Measurements from ENCODE around the gene EYA2.

DNA sequence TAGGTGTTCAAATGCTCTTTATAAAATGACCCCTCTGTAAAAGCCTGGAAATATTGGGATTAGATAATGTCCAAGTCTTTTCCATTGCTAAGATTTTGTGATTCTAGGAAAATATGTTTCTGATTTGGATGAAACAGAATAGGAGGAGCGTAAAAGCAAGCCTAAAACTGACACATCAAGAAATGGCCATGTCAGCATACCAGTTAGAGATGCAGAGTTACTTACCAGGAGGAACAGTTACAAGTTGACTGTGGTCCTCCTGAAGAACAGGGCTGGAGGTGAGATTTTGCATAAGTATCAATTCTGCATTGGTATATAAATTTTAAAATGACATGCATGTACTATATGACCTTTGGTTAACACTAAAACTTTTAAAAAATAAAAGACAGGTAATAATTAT is 35.3 kb downstream of the EYA2 start:
- no peak for TF ChIP-seq ZNF274 (IDR thresholded peaks at IDR 0.05; ENCODE audit: low read depth, low read length)
- no peak for TF ChIP-seq SUZ12 (IDR thresholded peaks at IDR 0.05; ENCODE audit: extremely low read depth, insufficient read depth, insufficient read length)
